ENCODE data around the gene CIAO1. TPM values are rescaled to one million over a fixed set of nuclear protein-coding genes. Genes with fewer than 3 reads are reported as not detected.
A peak's percentile ranks its signal among the peaks of the same experiment; 100 is the strongest.

Gene CIAO1
- total RNA-seq, 1 donor, result 126 TPM

DNA sequence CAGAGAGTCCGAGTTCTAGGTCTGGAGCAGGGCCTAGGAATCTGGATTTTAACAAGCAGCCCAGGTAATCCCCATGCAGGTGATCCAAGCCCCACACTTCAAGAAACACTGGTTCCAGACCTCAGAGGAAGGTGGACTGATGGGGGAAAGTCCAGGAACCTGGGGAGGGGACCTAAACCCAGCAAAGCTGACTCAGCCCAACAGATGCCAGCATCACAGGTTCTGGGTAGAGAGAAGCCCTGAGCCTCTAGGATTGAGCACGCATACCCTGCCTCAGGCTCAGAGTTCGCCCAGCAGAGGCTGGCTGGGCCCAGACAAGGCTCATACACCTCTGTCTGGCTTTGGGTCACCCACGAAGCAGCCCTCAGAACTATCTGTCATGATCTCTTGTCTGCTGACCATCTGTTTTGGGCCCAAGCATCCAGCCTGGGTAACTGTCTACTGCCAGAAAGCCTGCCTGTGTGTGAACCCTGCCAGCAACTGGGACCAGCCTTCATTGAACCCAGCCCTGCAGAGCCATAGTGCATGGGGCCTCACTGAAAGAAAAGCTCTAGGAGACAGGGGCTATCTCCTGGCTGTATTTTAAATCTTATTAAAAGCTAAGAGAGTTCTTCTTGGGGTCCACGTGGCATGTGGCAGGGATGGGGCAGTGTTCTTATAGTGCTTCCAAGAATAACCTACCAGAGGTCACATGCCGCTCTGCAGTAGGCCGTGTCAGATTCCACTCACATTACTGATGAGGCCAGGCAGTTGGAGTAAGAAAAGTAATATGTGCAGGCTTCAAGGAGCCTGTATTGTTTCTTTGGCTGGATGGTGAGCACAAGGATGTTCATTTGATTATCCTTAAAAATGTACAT lies 7.6 kb upstream of the CIAO1 start:
- Histone ChIP-seq H3K27me3 (ENCODE audit: insufficient read depth, low read length) (no peaks in the 10 kb centered on the region), H3K4me3 (ENCODE audit: insufficient read depth, low read length) (peak overlapping the region; percentile 23), H3K9me3 (ENCODE audit: low read depth, low read length) (no peaks in the 10 kb centered on the region), H3K4me2 (ENCODE audit: insufficient read depth, low read length) (peak overlapping the region; percentile 22), H2AFZ (ENCODE audit: low read length) (peak overlapping the region; percentile 39), H3K4me1 (ENCODE audit: insufficient read depth, low read length) (peaks cover 47% of the 10 kb centered on the region), H3K36me3 (ENCODE audit: insufficient read depth, low read length) (peaks cover 43% of the 10 kb centered on the region), H3K79me2 (ENCODE audit: insufficient read depth, low read length) (peaks cover 96% of the 10 kb centered on the region), H3K27ac (ENCODE audit: low read depth, low read length) (peak overlapping the region; percentile 93), H4K20me1 (ENCODE audit: insufficient read depth, low read length) (peaks cover 27% of the 10 kb centered on the region)
- no peak for TF ChIP-seq CTCF (IDR thresholded peaks at IDR 0.05; ENCODE audit: extremely low read depth, low read depth, low read length)
- DNase-seq (ENCODE audit: insufficient read length, low spot score, missing footprints), result peak; percentile 88

DNA sequence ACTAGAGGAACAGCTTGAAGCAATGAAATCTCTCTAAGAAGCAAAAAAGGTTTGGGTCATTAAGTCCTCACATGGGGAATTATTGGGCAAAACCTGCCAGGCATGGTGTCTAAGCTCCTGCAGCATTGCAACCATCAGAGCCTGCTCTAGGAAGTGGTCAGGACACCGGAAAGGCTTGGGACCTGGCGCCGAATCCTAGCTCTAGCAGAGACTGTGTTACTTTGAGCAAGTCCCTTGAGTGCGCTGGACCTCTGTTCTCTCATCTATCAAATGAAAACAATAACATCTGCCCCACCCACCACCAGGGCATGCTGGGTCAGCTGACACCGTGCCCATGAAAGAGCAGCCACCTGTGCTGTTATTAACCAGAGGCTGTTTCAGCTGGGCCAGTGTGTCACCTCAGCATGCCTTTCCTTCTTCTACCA lies 6.5 kb upstream of the CIAO1 start:
- peaks cover 38% of the 10 kb centered on the region for H4K20me1 ChIP-seq (ENCODE audit: insufficient read depth, low read length)
- no peak for DNase-seq (ENCODE audit: insufficient read length, low spot score, missing footprints)
- no peaks in the 10 kb centered on the region for H3K27me3 ChIP-seq (ENCODE audit: insufficient read depth, low read length)
- H3K4me1 ChIP-seq (ENCODE audit: insufficient read depth, low read length), result peaks cover 55% of the 10 kb centered on the region
- no peaks in the 10 kb centered on the region for H3K9me3 ChIP-seq (ENCODE audit: low read depth, low read length)
- no peak overlapping the region for H3K4me2 ChIP-seq (ENCODE audit: insufficient read depth, low read length)
- no peak overlapping the region for H2AFZ ChIP-seq (ENCODE audit: low read length)
- no peak for TF ChIP-seq CTCF (IDR thresholded peaks at IDR 0.05; ENCODE audit: extremely low read depth, low read depth, low read length)
- peaks cover 96% of the 10 kb centered on the region for H3K79me2 ChIP-seq (ENCODE audit: insufficient read depth, low read length)
- peak overlapping the region; percentile 76 for H3K27ac ChIP-seq (ENCODE audit: low read depth, low read length)
- H3K4me3 ChIP-seq (ENCODE audit: insufficient read depth, low read length), result no peak overlapping the region
- peaks cover 41% of the 10 kb centered on the region for H3K36me3 ChIP-seq (ENCODE audit: insufficient read depth, low read length)

- no peaks in the 10 kb centered on the region for H3K27me3 ChIP-seq (ENCODE audit: insufficient read depth, low read length)
- peak; percentile 99 for DNase-seq (ENCODE audit: insufficient read length, low spot score, missing footprints)
- H3K9me3 ChIP-seq (ENCODE audit: low read depth, low read length), result no peaks in the 10 kb centered on the region
- H2AFZ ChIP-seq (ENCODE audit: low read length), result peak overlapping the region; percentile 25
- H3K4me3 ChIP-seq (ENCODE audit: insufficient read depth, low read length), result peak overlapping the region; percentile 29
- peak overlapping the region; percentile 70 for H3K4me2 ChIP-seq (ENCODE audit: insufficient read depth, low read length)
- H3K79me2 ChIP-seq (ENCODE audit: insufficient read depth, low read length), result peaks cover 96% of the 10 kb centered on the region
- peak; percentile 46 for TF ChIP-seq CTCF (IDR thresholded peaks at IDR 0.05; ENCODE audit: extremely low read depth, low read depth, low read length)
- H3K4me1 ChIP-seq (ENCODE audit: insufficient read depth, low read length), result peaks cover 60% of the 10 kb centered on the region
- peak overlapping the region; percentile 76 for H3K27ac ChIP-seq (ENCODE audit: low read depth, low read length)
- H3K36me3 ChIP-seq (ENCODE audit: insufficient read depth, low read length), result peaks cover 30% of the 10 kb centered on the region
- H4K20me1 ChIP-seq (ENCODE audit: insufficient read depth, low read length), result peaks cover 45% of the 10 kb centered on the region
These were observed 5.4 kb upstream of the CIAO1 start for GRCh38 chr2:96260387-96261260.

Measured in osteoblast (primary cell).